ENCODE data around the gene KCNH2.

GRCh38 chr7:150944066-150945042 is 33.8 kb downstream of the KCNH2 start:
- no peak for TF ChIP-seq EP300 (IDR thresholded peaks at IDR 0.05; ENCODE audit: borderline replicate concordance in 1 of 2, control insufficient read depth in 1 of 2, low read depth in 2 of 2, low read length in 2 of 2)
- TF ChIP-seq ZBTB40 (IDR thresholded peaks at IDR 0.05; ENCODE audit: borderline replicate concordance), result no peak
- TF ChIP-seq REST (IDR thresholded peaks at IDR 0.05; ENCODE audit: low read depth, low read length), result no peak
- TF ChIP-seq JUNB (IDR thresholded peaks at IDR 0.05), result no peak
